HEK293T (cell line): ENCODE data around the gene CACHD1.

Source experiments
- CTCF ChIA-PET: fragments of 350-600 bp; formaldehyde crosslinking; extraction: SDS; loops from one replicate; lab custom pipeline; 2021; ENCODE audit warnings: antibody characterized with exemption, inconsistent platforms; lab: Yijun Ruan, JAX
- POLR2A ChIA-PET: fragments of 350-600 bp; formaldehyde crosslinking; extraction: SDS; loops from one replicate; lab custom pipeline; 2020; ENCODE audit warnings: antibody characterized with exemption, inconsistent platforms; lab: Yijun Ruan, JAX
- DNase-seq: peaks from one replicate; pipeline ENCODE4 v3.0.0; 2012; ENCODE audit warnings: mixed read lengths; ENCODE audit errors: extremely low spot score
- ARNT ChIP-seq: fragments of 450-650 bp; IDR thresholded peaks from 2 replicates; pipeline ENCODE4 v1.6.1; 2017; ENCODE audit warnings: mild to moderate bottlenecking
- BHLHE40 ChIP-seq: fragments of 450-650 bp; IDR thresholded peaks from 2 replicates; pipeline ENCODE4 v1.6.1; 2016; ENCODE audit warnings: mild to moderate bottlenecking, moderate library complexity, borderline replicate concordance
- CTBP1 ChIP-seq: fragments of 450-650 bp; IDR thresholded peaks from 2 replicates; pipeline ENCODE4 v1.6.1; 2016; ENCODE audit warnings: borderline replicate concordance
- ELF4 ChIP-seq: fragments of 450-650 bp; IDR thresholded peaks from 2 replicates; pipeline ENCODE4 v1.6.1; 2017; ENCODE audit warnings: antibody characterized with exemption
- FOXA1 ChIP-seq: fragments of 450-650 bp; IDR thresholded peaks from 2 replicates; pipeline ENCODE4 v1.6.1; 2016; ENCODE audit warnings: mild to moderate bottlenecking
- FOXK2 ChIP-seq: fragments of 450-650 bp; IDR thresholded peaks from 2 replicates; pipeline ENCODE4 v1.6.1; 2016; ENCODE audit warnings: mild to moderate bottlenecking
- FOXM1 ChIP-seq: fragments of 450-650 bp; IDR thresholded peaks from 2 replicates; pipeline ENCODE4 v1.6.1; 2017; ENCODE audit warnings: mild to moderate bottlenecking, borderline replicate concordance
- HDGF ChIP-seq: fragments of 450-650 bp; IDR thresholded peaks from 2 replicates; pipeline ENCODE4 v1.6.1; 2017; ENCODE audit warnings: antibody characterized with exemption, borderline replicate concordance
- L3MBTL2 ChIP-seq: fragments of 450-650 bp; conservative IDR thresholded peaks from 2 replicates; pipeline ENCODE4 v1.6.1; 2016; ENCODE audit warnings: mild to moderate bottlenecking
- LEF1 ChIP-seq: fragments of 450-650 bp; IDR thresholded peaks from 2 replicates; pipeline ENCODE4 v1.6.1; 2017; ENCODE audit warnings: mild to moderate bottlenecking, borderline replicate concordance
- NFRKB ChIP-seq: fragments of 450-650 bp; IDR thresholded peaks from 2 replicates; pipeline ENCODE4 v1.6.1; 2016; ENCODE audit warnings: mild to moderate bottlenecking, moderate library complexity
- PKNOX1 ChIP-seq: fragments of 450-650 bp; IDR thresholded peaks from 2 replicates; pipeline ENCODE4 v1.6.1; 2016
- SP1 ChIP-seq: fragments of 450-650 bp; IDR thresholded peaks from 2 replicates; pipeline ENCODE4 v1.6.1; 2017
- SUZ12 ChIP-seq: fragments of 450-650 bp; IDR thresholded peaks from 2 replicates; pipeline ENCODE4 v1.6.1; 2016; ENCODE audit warnings: mild to moderate bottlenecking
- TARDBP ChIP-seq: fragments of 450-650 bp; IDR thresholded peaks from 2 replicates; pipeline ENCODE4 v1.6.1; 2016
- ZNF384 ChIP-seq: fragments of 450-650 bp; IDR thresholded peaks from 2 replicates; pipeline ENCODE4 v1.6.1; 2016

Gene CACHD1

GRCh38 chr1:64588876-64589275, 118.9 kb downstream of the CACHD1 start:
- ChIA-PET CTCF (no interaction called here), POLR2A (no interaction called here)
- no peak for TF ChIP-seq SP1
- TF ChIP-seq LEF1: no peak
- no peak for TF ChIP-seq HDGF
- no peak for TF ChIP-seq CTBP1
- TF ChIP-seq FOXM1: no peak
- no peak for TF ChIP-seq FOXA1
- no peak for TF ChIP-seq ELF4
- no peak for TF ChIP-seq BHLHE40
- TF ChIP-seq SUZ12: no peak
- no peak for TF ChIP-seq PKNOX1
- TF ChIP-seq L3MBTL2: no peak
- DNase-seq: no peak

- TF ChIP-seq TARDBP (no peak), BHLHE40 (no peak), HDGF (no peak), ZNF384 (0 out of 2 replicates have a peak, but pooled peaks have one; percentile 25), PKNOX1 (no peak), SP1 (no peak)
- POLR2A ChIA-PET: no interaction called here
- DNase-seq: no peak
- CTCF ChIA-PET: no interaction called here
Observed at GRCh38 chr1:64590316-64590715, 120.4 kb downstream of the CACHD1 start.

- ChIA-PET CTCF (no interaction called here), POLR2A (interaction anchor here (0.6 kb wide), 1 partner anchor 902 kb away, joined by 3 read pairs; no protein-coding TSS in a partner anchor)
- TF ChIP-seq HDGF: no peak
- TF ChIP-seq SP1: no peak
- no peak for TF ChIP-seq L3MBTL2
- no peak for TF ChIP-seq SUZ12
- no peak for TF ChIP-seq CTBP1
- TF ChIP-seq ARNT: no peak
- DNase-seq: no peak
Observed at GRCh38 chr1:64594446-64594845, 124.5 kb downstream of the CACHD1 start.

- CTCF ChIA-PET: no interaction called here
- POLR2A ChIA-PET: no interaction called here
- no peak for TF ChIP-seq SP1
- TF ChIP-seq ARNT: peak; percentile 95
- DNase-seq: no peak
Observed at GRCh38 chr1:64595871-64596515, 126.1 kb downstream of the CACHD1 start.

- no peak for DNase-seq
- no peak for TF ChIP-seq NFRKB
- TF ChIP-seq FOXM1: no peak
- no peak for TF ChIP-seq CTBP1
- TF ChIP-seq BHLHE40: no peak
- TF ChIP-seq TARDBP: no peak
- no peak for TF ChIP-seq L3MBTL2
- no peak for TF ChIP-seq SP1
- TF ChIP-seq PKNOX1: no peak; the same call in 1 of the 2 replicates
- no peak for TF ChIP-seq HDGF
- TF ChIP-seq ARNT: no peak
- no peak for TF ChIP-seq ZNF384
- no peak for TF ChIP-seq FOXK2
- no peak for TF ChIP-seq SUZ12
- TF ChIP-seq LEF1: no peak
- TF ChIP-seq ELF4: no peak
- no peak for TF ChIP-seq FOXA1
- CTCF ChIA-PET: no interaction called here
- POLR2A ChIA-PET: no interaction called here
Observed at GRCh38 chr1:64597113-64597512, 127.2 kb downstream of the CACHD1 start.

GRCh38 chr1:64598100-64598571, 128.2 kb downstream of the CACHD1 start:
- TF ChIP-seq FOXM1: no peak
- TF ChIP-seq NFRKB: no peak
- no peak for TF ChIP-seq HDGF
- TF ChIP-seq BHLHE40: no peak
- no peak for TF ChIP-seq TARDBP
- no peak for TF ChIP-seq ELF4
- TF ChIP-seq FOXA1: no peak
- no peak for TF ChIP-seq L3MBTL2
- TF ChIP-seq PKNOX1: no peak
- no peak for TF ChIP-seq CTBP1
- TF ChIP-seq FOXK2: no peak
- DNase-seq: no peak
- POLR2A ChIA-PET: no interaction called here
- CTCF ChIA-PET: no interaction called here
